CD4-positive, alpha-beta T cell (primary cell): Measurements from ENCODE around the gene RHOBTB3. TPM values are rescaled to one million over a fixed set of nuclear protein-coding genes. Genes with fewer than 3 reads are reported as not detected.

ENCODE experiments used
- ATAC-seq: fragments of 200-7000 bp; cut with Tn5 transposase; one replicate; pipeline ENCODE4 v1.10.0; 2022; ENCODE audit warnings: mild to moderate bottlenecking; ENCODE audit not compliant: poor library complexity
- CTCF ChIA-PET: fragments of 350-600 bp; sonication (Branson Sonifier 250); formaldehyde crosslinking; loops from one replicate; lab custom pipeline; 2021; ENCODE audit warnings: antibody characterized with exemption, inconsistent platforms; lab: Charles Lee
- POLR2A ChIA-PET: fragments of 350-600 bp; sonication (Branson Sonifier 250); formaldehyde crosslinking; loops from one replicate; lab custom pipeline; 2021; ENCODE audit warnings: antibody characterized with exemption, inconsistent platforms; lab: Charles Lee
- DNase-seq, 14 experiments: peaks; one replicate each; pipeline ENCODE4 v3.0.0-alpha.2; 2013 to 2020; ENCODE audit warnings: mixed read lengths in 2 of 14
- H3K27ac ChIP-seq, 2 donors: one replicate each; pipeline versions ENCODE4 v1.5.1 to v1.7.0; 2013; ENCODE audit warnings: low read length in 2 of 2, low read depth in 1 of 2, mild to moderate bottlenecking in 1 of 2
- H3K27me3 ChIP-seq, 2 experiments: 1 replicate in 1 of 2; 2 replicates in 1 of 2; pipeline versions ENCODE4 v1.6.1 to v1.7.0; 2013; ENCODE audit warnings: low read length in 2 of 2, control low read depth in 1 of 2, mild to moderate bottlenecking in 1 of 2, moderate library complexity in 1 of 2; ENCODE audit not compliant: insufficient read depth in 2 of 2, control insufficient read depth in 1 of 2
- H3K36me3 ChIP-seq: one replicate; pipeline ENCODE4 v1.6.1; 2013; ENCODE audit warnings: low read length, control low read depth; ENCODE audit not compliant: insufficient read depth
- H3K4me1 ChIP-seq: one replicate; pipeline ENCODE4 v1.6.1; 2013; ENCODE audit warnings: low read length, control low read depth; ENCODE audit not compliant: insufficient read depth
- H3K4me3 ChIP-seq: one replicate; pipeline ENCODE4 v1.5.1; 2013; ENCODE audit warnings: mild to moderate bottlenecking, low read length, moderate library complexity
- H3K9me3 ChIP-seq, 2 experiments: 1 replicate in 1 of 2; 2 replicates in 1 of 2; pipeline versions ENCODE4 v1.6.1 to v1.7.0; 2013; ENCODE audit warnings: low read length in 2 of 2, mild to moderate bottlenecking in 2 of 2, control low read depth in 1 of 2, moderate library complexity in 1 of 2; ENCODE audit not compliant: control insufficient read depth in 1 of 2, insufficient read depth in 1 of 2
- H3K27ac Mint-ChIP-seq: one replicate; pipeline ENCODE4 v1.8.0; 2020; ENCODE audit warnings: mixed read lengths
- H3K27me3 Mint-ChIP-seq: one replicate; pipeline ENCODE4 v1.8.0; 2021; ENCODE audit warnings: mixed read lengths
- H3K36me3 Mint-ChIP-seq: one replicate; pipeline ENCODE4 v1.8.0; 2021; ENCODE audit warnings: low read depth, mixed read lengths
- H3K4me1 Mint-ChIP-seq: one replicate; pipeline ENCODE4 v1.8.0; 2021; ENCODE audit warnings: low read depth, mixed read lengths
- H3K4me3 Mint-ChIP-seq: one replicate; pipeline ENCODE4 v1.8.0; 2020; ENCODE audit warnings: mild to moderate bottlenecking, mixed read lengths
- H3K9me3 Mint-ChIP-seq: one replicate; pipeline ENCODE4 v1.8.0; 2020; ENCODE audit warnings: mixed read lengths
- intact Hi-C, 2 experiments: fragments of 100-400 bp; cut with DNase I in 1 of 2; cut with micrococcal nuclease in 1 of 2; formaldehyde crosslinking; loops; one replicate each; pipeline versions ENCODE4 v1.15.1 to v1.9.0; 2023 to 2025; cut with DNase I, micrococcal nuclease
- total RNA-seq, 174 experiments: library from RNA in 2 of 174; stranded (reverse) in 2 of 174; gene quantifications; one replicate each; pipeline ENCODE4 v1.2.3 and lab custom pipeline; 2021 to 2026
- TF ChIP-seq, protein P1 (sequence below): fragments of 200-600 bp; IDR thresholded peaks from one replicate; pipeline ENCODE4 v1.8.0; 2022; ENCODE audit warnings: antibody characterized with exemption, mild to moderate bottlenecking

Gene RHOBTB3
- total RNA-seq, 2 experiments from 2014 or later: 3.8 to 4.3 TPM

GRCh38 chr5:95718203-95718602 is 12.9 kb upstream of the RHOBTB3 start:
- no peaks in the 10 kb centered on the region for H3K9me3 Mint-ChIP-seq
- POLR2A ChIA-PET: interaction anchor here (0.6 to 1.0 kb wide), 2 partner anchors 12 to 16 kb away, joined by 3 read pairs; no protein-coding TSS in a partner anchor
- H3K4me3 Mint-ChIP-seq: no peak overlapping the region
- H3K36me3 Mint-ChIP-seq: no peaks in the 10 kb centered on the region
- H3K27me3 ChIP-seq: no peaks in the 10 kb centered on the region
- H3K4me1 ChIP-seq: peaks cover 22% of the 10 kb centered on the region
- no peaks in the 10 kb centered on the region for H3K9me3 ChIP-seq
- CTCF ChIA-PET: interaction anchor here (0.5 to 1.1 kb wide), 2 partner anchors 9 to 881 kb away, joined by 3 read pairs; no protein-coding TSS in a partner anchor
- H3K4me3 ChIP-seq: no peak overlapping the region
- no peaks in the 10 kb centered on the region for H3K36me3 ChIP-seq
- DNase-seq: peak in 3 of 14 experiments; percentile 66 to 74 (median 70)
- intact Hi-C loops: no loop called here
- no peak overlapping the region for H3K27ac ChIP-seq
- TF ChIP-seq, protein P1, sequence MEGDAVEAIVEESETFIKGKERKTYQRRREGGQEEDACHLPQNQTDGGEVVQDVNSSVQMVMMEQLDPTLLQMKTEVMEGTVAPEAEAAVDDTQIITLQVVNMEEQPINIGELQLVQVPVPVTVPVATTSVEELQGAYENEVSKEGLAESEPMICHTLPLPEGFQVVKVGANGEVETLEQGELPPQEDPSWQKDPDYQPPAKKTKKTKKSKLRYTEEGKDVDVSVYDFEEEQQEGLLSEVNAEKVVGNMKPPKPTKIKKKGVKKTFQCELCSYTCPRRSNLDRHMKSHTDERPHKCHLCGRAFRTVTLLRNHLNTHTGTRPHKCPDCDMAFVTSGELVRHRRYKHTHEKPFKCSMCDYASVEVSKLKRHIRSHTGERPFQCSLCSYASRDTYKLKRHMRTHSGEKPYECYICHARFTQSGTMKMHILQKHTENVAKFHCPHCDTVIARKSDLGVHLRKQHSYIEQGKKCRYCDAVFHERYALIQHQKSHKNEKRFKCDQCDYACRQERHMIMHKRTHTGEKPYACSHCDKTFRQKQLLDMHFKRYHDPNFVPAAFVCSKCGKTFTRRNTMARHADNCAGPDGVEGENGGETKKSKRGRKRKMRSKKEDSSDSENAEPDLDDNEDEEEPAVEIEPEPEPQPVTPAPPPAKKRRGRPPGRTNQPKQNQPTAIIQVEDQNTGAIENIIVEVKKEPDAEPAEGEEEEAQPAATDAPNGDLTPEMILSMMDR: no peak
- ATAC-seq: peak; percentile 83
- no peak overlapping the region for H3K27ac Mint-ChIP-seq
- H3K27me3 Mint-ChIP-seq: no peaks in the 10 kb centered on the region
- peaks cover 11% of the 10 kb centered on the region for H3K4me1 Mint-ChIP-seq

- Mint-ChIP-seq H3K36me3 (no peaks in the 10 kb centered on the region), H3K4me3 (no peak overlapping the region), H3K4me1 (peaks cover 16% of the 10 kb centered on the region), H3K27ac (no peak overlapping the region), H3K27me3 (no peaks in the 10 kb centered on the region), H3K9me3 (no peaks in the 10 kb centered on the region)
- intact Hi-C loops: no loop called here
- ATAC-seq (no peak), DNase-seq (no peak)
- Histone ChIP-seq H3K27ac (no peak overlapping the region), H3K9me3 (no peaks in the 10 kb centered on the region), H3K27me3 (no peaks in the 10 kb centered on the region), H3K4me3 (no peak overlapping the region), H3K4me1 (peaks cover 25% of the 10 kb centered on the region), H3K36me3 (no peaks in the 10 kb centered on the region)
- CTCF ChIA-PET: interaction anchor here (0.5 kb wide), 1 partner anchor 881 kb away, joined by 3 read pairs; no protein-coding TSS in a partner anchor
- TF ChIP-seq, protein P1: no peak
- POLR2A ChIA-PET: no interaction called here
Observed at GRCh38 chr5:95718738-95719137, 12.4 kb upstream of the RHOBTB3 start.

DNA sequence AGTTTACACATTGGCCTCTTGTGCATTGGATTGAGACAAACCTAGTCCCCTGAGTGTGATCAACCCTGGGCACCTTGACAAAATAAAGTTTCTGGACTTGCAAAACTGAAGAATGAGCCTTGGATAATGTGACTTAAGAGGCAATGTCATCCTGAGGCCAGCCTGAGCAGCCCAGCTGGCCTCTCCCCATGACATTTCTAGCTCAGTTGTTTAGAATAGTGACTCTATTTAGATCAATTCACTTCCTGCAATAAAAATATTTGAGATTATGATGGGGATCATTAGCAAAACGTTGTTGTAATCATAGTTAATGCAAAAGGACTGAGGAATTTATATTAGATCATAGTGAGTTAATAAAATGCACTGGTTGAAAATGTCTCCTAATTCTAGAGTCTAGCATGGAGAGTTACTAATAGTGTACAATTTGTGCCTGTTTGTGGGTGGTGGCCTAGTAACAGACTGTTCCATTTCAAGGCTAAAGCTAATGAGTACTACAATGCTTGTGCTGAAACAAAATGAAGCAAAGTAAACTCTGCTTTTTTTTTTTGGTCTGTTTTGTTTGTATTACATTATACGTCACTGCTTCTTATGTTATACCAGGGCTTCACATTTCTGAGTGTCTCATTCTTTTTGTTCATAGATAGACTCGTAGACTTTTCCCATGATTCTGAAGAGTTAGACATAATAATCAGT is 10.9 kb upstream of the RHOBTB3 start:
- Histone ChIP-seq H3K4me3 (no peak overlapping the region), H3K36me3 (no peaks in the 10 kb centered on the region), H3K27ac (no peak overlapping the region), H3K9me3 (no peaks in the 10 kb centered on the region), H3K4me1 (peaks cover 25% of the 10 kb centered on the region), H3K27me3 (no peaks in the 10 kb centered on the region)
- Mint-ChIP-seq H3K9me3 (no peaks in the 10 kb centered on the region), H3K4me3 (no peak overlapping the region), H3K27me3 (no peaks in the 10 kb centered on the region), H3K36me3 (no peaks in the 10 kb centered on the region), H3K4me1 (peaks cover 17% of the 10 kb centered on the region), H3K27ac (no peak overlapping the region)
- TF ChIP-seq, protein P1: no peak
- POLR2A ChIA-PET: interaction anchor here (1.1 kb wide), 1 partner anchor 11 kb away, joined by 4 read pairs; the partner anchor contains the start of gene RHOBTB3
- CTCF ChIA-PET: no interaction called here
- DNase-seq (no peak), ATAC-seq (no peak)
- intact Hi-C loops: no loop called here
